HepG2 (cell line): ENCODE measurements around the gene CTIF. TPM values are rescaled to one million over a fixed set of nuclear protein-coding genes. Genes with fewer than 3 reads are reported as not detected.

Source experiments
- HCFC1 ChIP-seq: fragments of 150-350 bp; IDR thresholded peaks from 2 replicates; pipeline ENCODE4 v1.6.1; 2014; ENCODE audit warnings: low read depth, low read length
- HMGA1 ChIP-seq: sonication (generic); formaldehyde crosslinking; conservative IDR thresholded peaks from 2 replicates; pipeline ENCODE4 v1.4.0; 2020; ENCODE audit warnings: missing genetic modification reagents
- HNF4G ChIP-seq, 2 experiments: sonication (generic) in 1 of 2; formaldehyde crosslinking in 1 of 2; IDR thresholded peaks; 2 replicates each; pipeline versions ENCODE4 v1.4.0 to v1.6.1; 2011 to 2020; ENCODE audit warnings: borderline replicate concordance in 2 of 2, low read depth in 2 of 2, mild to moderate bottlenecking in 2 of 2, low read length in 1 of 2, missing genetic modification reagents in 1 of 2, moderate library complexity in 1 of 2
- HNRNPLL ChIP-seq: fragments of 200-400 bp; formaldehyde crosslinking; IDR thresholded peaks from 2 replicates; pipeline ENCODE4 v1.6.1; 2017; ENCODE audit warnings: mild to moderate bottlenecking, low read depth, low read length; ENCODE audit not compliant: poor library complexity, severe bottlenecking
- HOXA9 ChIP-seq: sonication (generic); formaldehyde crosslinking; IDR thresholded peaks from 2 replicates; pipeline ENCODE4 v1.8.1; 2022; ENCODE audit warnings: missing genetic modification reagents, mild to moderate bottlenecking, moderate library complexity, borderline replicate concordance
- KLF12 ChIP-seq: sonication (generic); formaldehyde crosslinking; IDR thresholded peaks from 2 replicates; pipeline ENCODE4 v1.4.0; 2020; ENCODE audit warnings: missing genetic modification reagents, borderline replicate concordance
- NCOA5 ChIP-seq: sonication (generic); formaldehyde crosslinking; IDR thresholded peaks from 2 replicates; pipeline ENCODE4 v1.4.0; 2020; ENCODE audit warnings: missing genetic modification reagents
- NR3C1 ChIP-seq: sonication (generic); formaldehyde crosslinking; IDR thresholded peaks from 2 replicates; pipeline ENCODE4 v1.4.0; 2020; ENCODE audit warnings: missing genetic modification reagents
- TOE1 ChIP-seq: sonication (generic); formaldehyde crosslinking; IDR thresholded peaks from 2 replicates; pipeline ENCODE4 v1.4.0; 2020; ENCODE audit warnings: mild to moderate bottlenecking, missing genetic modification reagents
- WIZ ChIP-seq: sonication (generic); formaldehyde crosslinking; IDR thresholded peaks from 2 replicates; pipeline ENCODE4 v1.5.1; 2020; ENCODE audit warnings: mild to moderate bottlenecking, missing genetic modification reagents
- ZFP41 ChIP-seq: sonication (generic); formaldehyde crosslinking; IDR thresholded peaks from 2 replicates; pipeline ENCODE4 v1.4.0; 2020; ENCODE audit warnings: mild to moderate bottlenecking, missing genetic modification reagents, borderline replicate concordance
- ZNF10 ChIP-seq: sonication (generic); formaldehyde crosslinking; IDR thresholded peaks from 2 replicates; pipeline ENCODE4 v1.4.0; 2020; ENCODE audit warnings: mild to moderate bottlenecking, low read depth, missing genetic modification reagents, borderline replicate concordance
- ZNF253 ChIP-seq: sonication (generic); formaldehyde crosslinking; IDR thresholded peaks from 2 replicates; pipeline ENCODE4 v1.8.0; 2022; ENCODE audit warnings: mild to moderate bottlenecking, missing genetic modification reagents, borderline replicate concordance
- ZNF510 ChIP-seq: sonication (generic); formaldehyde crosslinking; IDR thresholded peaks from 2 replicates; pipeline ENCODE4 v1.4.0; 2020; ENCODE audit warnings: low read depth, mild to moderate bottlenecking, missing genetic modification reagents
- ZNF660 ChIP-seq: sonication (generic); formaldehyde crosslinking; IDR thresholded peaks from 2 replicates; pipeline ENCODE4 v1.5.1; 2020; ENCODE audit warnings: mild to moderate bottlenecking, low read depth, missing genetic modification reagents, borderline replicate concordance
- ZNF747 ChIP-seq: sonication (generic); formaldehyde crosslinking; IDR thresholded peaks from 2 replicates; pipeline ENCODE4 v1.8.1; 2023; ENCODE audit warnings: missing genetic modification reagents, mild to moderate bottlenecking, borderline replicate concordance
- ZNF766 ChIP-seq: sonication (generic); formaldehyde crosslinking; IDR thresholded peaks from 2 replicates; pipeline ENCODE4 v1.5.0; 2020; ENCODE audit warnings: missing genetic modification reagents, borderline replicate concordance
- ZNF788 ChIP-seq: sonication (generic); formaldehyde crosslinking; IDR thresholded peaks from 2 replicates; pipeline ENCODE4 v1.5.0; 2020; ENCODE audit warnings: mild to moderate bottlenecking, missing genetic modification reagents, borderline replicate concordance
- polyA plus RNA-seq, 8 experiments: library from polyadenylated mRNA; depleted of rRNA in 3 of 8; stranded (reverse) in 7 of 8; unstranded in 1 of 8; fragments of >200 nt; fragmentation: Illumina TruSeq in 4 of 8; extraction: Trizol in 4 of 8; gene quantifications; 2 replicates each; pipeline versions ENCODE4 v1.2.1 to v1.2.3, GENCODE V29; 2011 to 2016; ENCODE audit warnings: low read depth in 4 of 8, missing spikeins in 1 of 8, mixed read lengths in 1 of 8; ENCODE audit not compliant: insufficient read depth in 1 of 8
- total RNA-seq, 5 experiments: library from RNA; depleted of rRNA; stranded (reverse); fragments of >200 nt; fragmentation: Illumina TruSeq; extraction: Trizol; gene quantifications; 2 replicates each; pipeline ENCODE4 v1.2.3, GENCODE V29; 2016; ENCODE audit warnings: low read depth in 1 of 5
- TF ChIP-seq, protein P1 (sequence below): sonication (generic); formaldehyde crosslinking; IDR thresholded peaks from 2 replicates; pipeline ENCODE4 v1.4.0; 2020; ENCODE audit warnings: mild to moderate bottlenecking, low read depth, missing genetic modification reagents
- TF ChIP-seq, protein P2 (sequence below): IDR thresholded peaks from 2 replicates; pipeline ENCODE4 v1.6.1; 2016; ENCODE audit warnings: missing compliant biosample characterization, missing genetic modification reagents, borderline replicate concordance
- TF ChIP-seq, protein P3 (sequence below): sonication (generic); formaldehyde crosslinking; IDR thresholded peaks from 2 replicates; pipeline ENCODE4 v1.4.0; 2020; ENCODE audit warnings: mild to moderate bottlenecking, missing genetic modification reagents
- TF ChIP-seq, protein P4 (sequence below), 2 experiments: IDR thresholded peaks; 2 replicates each; pipeline ENCODE4 v1.6.1; 2011 to 2012; ENCODE audit warnings: low read length in 2 of 2, borderline replicate concordance in 1 of 2, low read depth in 1 of 2, mild to moderate bottlenecking in 1 of 2, moderate library complexity in 1 of 2

Gene CTIF
- total and polyA plus RNA-seq, 2 of the 13 experiments (the other 11 are each of a cell fraction or from before 2014, with no cell fraction given), result 18.2 to 28.0 TPM

- TF ChIP-seq, protein P1, sequence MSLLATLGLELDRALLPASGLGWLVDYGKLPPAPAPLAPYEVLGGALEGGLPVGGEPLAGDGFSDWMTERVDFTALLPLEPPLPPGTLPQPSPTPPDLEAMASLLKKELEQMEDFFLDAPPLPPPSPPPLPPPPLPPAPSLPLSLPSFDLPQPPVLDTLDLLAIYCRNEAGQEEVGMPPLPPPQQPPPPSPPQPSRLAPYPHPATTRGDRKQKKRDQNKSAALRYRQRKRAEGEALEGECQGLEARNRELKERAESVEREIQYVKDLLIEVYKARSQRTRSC, result no peak
- no peak for TF ChIP-seq ZNF766 (CRISPR knock-in tag)
- TF ChIP-seq ZNF253 (CRISPR knock-in tag), result no peak
- TF ChIP-seq HNRNPLL, result peak; percentile 45
- no peak for TF ChIP-seq TOE1 (CRISPR knock-in tag)
- no peak for TF ChIP-seq ZNF10 (CRISPR knock-in tag)
- TF ChIP-seq WIZ (CRISPR knock-in tag), result no peak
- TF ChIP-seq HOXA9 (CRISPR knock-in tag), result no peak
- no peak for TF ChIP-seq HMGA1 (CRISPR knock-in tag)
- no peak for TF ChIP-seq HNF4G (IDR thresholded peaks at IDR 0.05; ENCODE audit: borderline replicate concordance, low read depth, low read length)
- TF ChIP-seq HNF4G (CRISPR knock-in tag; IDR thresholded peaks at IDR 0.05; ENCODE audit: borderline replicate concordance, low read depth), result 0 out of 2 replicates have a peak, but pooled peaks have one; percentile 64
- no peak for TF ChIP-seq HCFC1
- TF ChIP-seq ZNF747 (CRISPR knock-in tag), result peak; percentile 68; the same call in 1 of the 2 replicates
- peak; percentile 76; the same call in 1 of the 2 replicates for TF ChIP-seq ZNF788 (CRISPR knock-in tag)
- TF ChIP-seq, protein P2, sequence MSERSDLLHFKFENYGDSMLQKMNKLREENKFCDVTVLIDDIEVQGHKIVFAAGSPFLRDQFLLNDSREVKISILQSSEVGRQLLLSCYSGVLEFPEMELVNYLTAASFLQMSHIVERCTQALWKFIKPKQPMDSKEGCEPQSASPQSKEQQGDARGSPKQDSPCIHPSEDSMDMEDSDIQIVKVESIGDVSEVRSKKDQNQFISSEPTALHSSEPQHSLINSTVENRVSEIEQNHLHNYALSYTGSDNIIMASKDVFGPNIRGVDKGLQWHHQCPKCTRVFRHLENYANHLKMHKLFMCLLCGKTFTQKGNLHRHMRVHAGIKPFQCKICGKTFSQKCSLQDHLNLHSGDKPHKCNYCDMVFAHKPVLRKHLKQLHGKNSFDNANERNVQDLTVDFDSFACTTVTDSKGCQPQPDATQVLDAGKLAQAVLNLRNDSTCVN (CRISPR knock-in tag), result no peak
- TF ChIP-seq ZNF510, result peak; percentile 62; the same call in 1 of the 2 replicates
- no peak for TF ChIP-seq NR3C1 (CRISPR knock-in tag)
- TF ChIP-seq NCOA5 (CRISPR knock-in tag), result no peak
- TF ChIP-seq, protein P3, sequence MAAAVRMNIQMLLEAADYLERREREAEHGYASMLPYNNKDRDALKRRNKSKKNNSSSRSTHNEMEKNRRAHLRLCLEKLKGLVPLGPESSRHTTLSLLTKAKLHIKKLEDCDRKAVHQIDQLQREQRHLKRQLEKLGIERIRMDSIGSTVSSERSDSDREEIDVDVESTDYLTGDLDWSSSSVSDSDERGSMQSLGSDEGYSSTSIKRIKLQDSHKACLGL (CRISPR knock-in tag), result peak; percentile 55; the same call in 1 of the 2 replicates
- TF ChIP-seq KLF12, result no peak
- TF ChIP-seq, protein P4, sequence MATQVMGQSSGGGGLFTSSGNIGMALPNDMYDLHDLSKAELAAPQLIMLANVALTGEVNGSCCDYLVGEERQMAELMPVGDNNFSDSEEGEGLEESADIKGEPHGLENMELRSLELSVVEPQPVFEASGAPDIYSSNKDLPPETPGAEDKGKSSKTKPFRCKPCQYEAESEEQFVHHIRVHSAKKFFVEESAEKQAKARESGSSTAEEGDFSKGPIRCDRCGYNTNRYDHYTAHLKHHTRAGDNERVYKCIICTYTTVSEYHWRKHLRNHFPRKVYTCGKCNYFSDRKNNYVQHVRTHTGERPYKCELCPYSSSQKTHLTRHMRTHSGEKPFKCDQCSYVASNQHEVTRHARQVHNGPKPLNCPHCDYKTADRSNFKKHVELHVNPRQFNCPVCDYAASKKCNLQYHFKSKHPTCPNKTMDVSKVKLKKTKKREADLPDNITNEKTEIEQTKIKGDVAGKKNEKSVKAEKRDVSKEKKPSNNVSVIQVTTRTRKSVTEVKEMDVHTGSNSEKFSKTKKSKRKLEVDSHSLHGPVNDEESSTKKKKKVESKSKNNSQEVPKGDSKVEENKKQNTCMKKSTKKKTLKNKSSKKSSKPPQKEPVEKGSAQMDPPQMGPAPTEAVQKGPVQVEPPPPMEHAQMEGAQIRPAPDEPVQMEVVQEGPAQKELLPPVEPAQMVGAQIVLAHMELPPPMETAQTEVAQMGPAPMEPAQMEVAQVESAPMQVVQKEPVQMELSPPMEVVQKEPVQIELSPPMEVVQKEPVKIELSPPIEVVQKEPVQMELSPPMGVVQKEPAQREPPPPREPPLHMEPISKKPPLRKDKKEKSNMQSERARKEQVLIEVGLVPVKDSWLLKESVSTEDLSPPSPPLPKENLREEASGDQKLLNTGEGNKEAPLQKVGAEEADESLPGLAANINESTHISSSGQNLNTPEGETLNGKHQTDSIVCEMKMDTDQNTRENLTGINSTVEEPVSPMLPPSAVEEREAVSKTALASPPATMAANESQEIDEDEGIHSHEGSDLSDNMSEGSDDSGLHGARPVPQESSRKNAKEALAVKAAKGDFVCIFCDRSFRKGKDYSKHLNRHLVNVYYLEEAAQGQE (IDR thresholded peaks at IDR 0.05; ENCODE audit: borderline replicate concordance in 1 of 2, low read depth in 1 of 2, low read length in 2 of 2), result no peak
- TF ChIP-seq ZNF660 (CRISPR knock-in tag), result no peak
- peak; percentile 79; the same call in 1 of the 2 replicates for TF ChIP-seq ZFP41 (CRISPR knock-in tag)
Measured at GRCh38 chr18:48902023-48902855, 363.4 kb downstream of the CTIF start (continued).
